ENCODE measurements around the gene PDE1C.

GRCh38 chr7:31729195-31729804 lies 340.9 kb downstream of the PDE1C start:
- TF ChIP-seq CTCF (conservative IDR thresholded peaks at IDR 0.05; ENCODE audit: low read depth, low read length) (peak; percentile 47), EZH2 (IDR thresholded peaks at IDR 0.05; ENCODE audit: borderline replicate concordance, low read depth, low read length, poor library complexity, severe bottlenecking) (no peak)

Data from A673 (cell line).